Left ventricle myocardium inferior (tissue), 1 donor: Measurements from ENCODE around the gene C3orf62. TPM values are rescaled to one million over a fixed set of nuclear protein-coding genes. Genes with fewer than 3 reads are reported as not detected.

ENCODE experiments used
- DNase-seq: peaks from one replicate; pipeline ENCODE4 v3.0.0-alpha.2; 2020
- H3K27ac ChIP-seq: fragments of 200-600 bp; replicated peaks from 2 replicates; pipeline ENCODE4 v1.8.0; 2021
- H3K27me3 ChIP-seq: fragments of 200-600 bp; 2 replicates; pipeline ENCODE4 v1.8.0; 2021; ENCODE audit warnings: low read depth
- H3K36me3 ChIP-seq: fragments of 200-600 bp; 2 replicates; pipeline ENCODE4 v1.8.0; 2021
- H3K4me1 ChIP-seq: fragments of 200-600 bp; 2 replicates; pipeline ENCODE4 v1.8.0; 2021
- H3K4me3 ChIP-seq: fragments of 200-600 bp; 2 replicates; pipeline ENCODE4 v1.8.0; 2021; ENCODE audit warnings: mild to moderate bottlenecking, moderate library complexity
- H3K9me3 ChIP-seq: fragments of 200-600 bp; replicated peaks from 2 replicates; pipeline ENCODE4 v1.8.0; 2021
- intact Hi-C: fragments of 100-400 bp; cut with micrococcal nuclease; formaldehyde crosslinking; loops from one replicate; pipeline ENCODE4 v1.11.0; 2022
- total RNA-seq: library from RNA; stranded (reverse); fragmentation: NEBNext Ultra II Directional; extraction: Animal tissue kit (Norgen Biotek cat#: 25700); gene quantifications from one replicate; pipeline ENCODE4 v1.2.1, GENCODE V29; 2021
- TF ChIP-seq, protein P1 (sequence below): fragments of 200-600 bp; IDR thresholded peaks from 2 replicates; pipeline ENCODE4 v1.8.0; 2021; ENCODE audit warnings: antibody characterized with exemption, mild to moderate bottlenecking, borderline replicate concordance
- donor health status: DM: no; HTN: yes; CAD: no; lungs with severe emphysema.

Gene C3orf62
- total RNA-seq, 1 donor from 2014 or later, result 2.8 TPM

DNA sequence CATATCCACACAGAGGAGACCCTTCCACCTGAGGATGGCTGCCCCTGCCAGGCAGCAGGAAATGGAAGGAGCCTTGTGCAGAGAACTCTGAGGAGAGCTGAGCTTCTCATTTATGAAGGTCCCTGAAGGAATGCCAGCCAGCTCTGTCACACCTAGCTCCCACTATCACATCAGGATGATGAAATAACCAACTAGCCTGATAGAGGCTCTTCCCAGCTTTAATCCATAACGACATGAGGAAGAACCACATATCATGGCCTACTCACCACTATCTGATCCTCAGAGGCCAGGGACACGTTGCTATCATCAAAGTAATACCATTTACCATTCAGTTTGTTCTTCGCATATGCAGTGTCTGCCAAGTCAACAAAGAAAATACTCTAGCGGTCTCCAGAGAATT lies 1.5 kb upstream of the C3orf62 start:
- no peak for DNase-seq
- peaks cover 44% of the 10 kb centered on the region for H3K4me1 ChIP-seq
- no peak overlapping the region for H3K4me3 ChIP-seq
- TF ChIP-seq, protein P1, sequence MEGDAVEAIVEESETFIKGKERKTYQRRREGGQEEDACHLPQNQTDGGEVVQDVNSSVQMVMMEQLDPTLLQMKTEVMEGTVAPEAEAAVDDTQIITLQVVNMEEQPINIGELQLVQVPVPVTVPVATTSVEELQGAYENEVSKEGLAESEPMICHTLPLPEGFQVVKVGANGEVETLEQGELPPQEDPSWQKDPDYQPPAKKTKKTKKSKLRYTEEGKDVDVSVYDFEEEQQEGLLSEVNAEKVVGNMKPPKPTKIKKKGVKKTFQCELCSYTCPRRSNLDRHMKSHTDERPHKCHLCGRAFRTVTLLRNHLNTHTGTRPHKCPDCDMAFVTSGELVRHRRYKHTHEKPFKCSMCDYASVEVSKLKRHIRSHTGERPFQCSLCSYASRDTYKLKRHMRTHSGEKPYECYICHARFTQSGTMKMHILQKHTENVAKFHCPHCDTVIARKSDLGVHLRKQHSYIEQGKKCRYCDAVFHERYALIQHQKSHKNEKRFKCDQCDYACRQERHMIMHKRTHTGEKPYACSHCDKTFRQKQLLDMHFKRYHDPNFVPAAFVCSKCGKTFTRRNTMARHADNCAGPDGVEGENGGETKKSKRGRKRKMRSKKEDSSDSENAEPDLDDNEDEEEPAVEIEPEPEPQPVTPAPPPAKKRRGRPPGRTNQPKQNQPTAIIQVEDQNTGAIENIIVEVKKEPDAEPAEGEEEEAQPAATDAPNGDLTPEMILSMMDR, result no peak
- peak overlapping the region; percentile 99 for H3K27ac ChIP-seq
- H3K9me3 ChIP-seq, result no peaks in the 10 kb centered on the region
- H3K36me3 ChIP-seq, result peaks cover 38% of the 10 kb centered on the region
- intact Hi-C loops, result loop anchor here (10.0 kb wide), 1 partner anchor 104 kb away; the partner anchor contains the start of gene KLHDC8B
- H3K27me3 ChIP-seq, result no peaks in the 10 kb centered on the region

DNA sequence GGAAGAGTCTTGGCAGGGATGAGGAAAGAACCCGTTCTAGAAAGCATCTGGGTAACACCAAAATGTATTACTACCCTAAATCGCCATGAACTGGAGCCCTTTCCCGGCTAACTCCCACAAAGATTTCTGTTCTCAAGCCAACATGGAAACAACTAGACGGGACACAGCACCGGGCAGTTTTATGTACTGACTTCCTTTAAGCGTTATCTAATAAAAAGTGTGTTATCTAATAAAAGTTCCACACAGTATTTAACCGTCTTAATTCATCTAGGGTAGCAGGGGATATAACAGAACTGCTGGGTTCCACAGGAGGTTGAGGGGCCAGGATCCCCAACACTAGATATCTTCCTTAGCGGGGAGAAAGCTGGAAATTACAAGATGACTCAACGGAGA lies 347 bp upstream of the C3orf62 start:
- no peak for DNase-seq
- peaks cover 26% of the 10 kb centered on the region for H3K36me3 ChIP-seq
- peak overlapping the region; percentile 99 for H3K27ac ChIP-seq
- H3K4me3 ChIP-seq, result peak overlapping the region; percentile 70
- TF ChIP-seq, protein P1, result no peak
- H3K27me3 ChIP-seq, result no peaks in the 10 kb centered on the region
- peaks cover 44% of the 10 kb centered on the region for H3K4me1 ChIP-seq
- no peaks in the 10 kb centered on the region for H3K9me3 ChIP-seq
- intact Hi-C loops, result loop anchor here (10.0 kb wide), 1 partner anchor 103 kb away; the partner anchor contains the start of gene KLHDC8B

- intact Hi-C loops, result loop anchor here (10.0 kb wide), 1 partner anchor 99 kb away; the partner anchor contains the start of gene KLHDC8B
- Histone ChIP-seq H3K27me3 (no peaks in the 10 kb centered on the region), H3K27ac (no peak overlapping the region), H3K4me1 (peaks cover 33% of the 10 kb centered on the region), H3K4me3 (no peak overlapping the region), H3K9me3 (no peaks in the 10 kb centered on the region), H3K36me3 (peaks cover 5% of the 10 kb centered on the region)
- TF ChIP-seq, protein P1, result no peak
- no peak for DNase-seq
Observed at GRCh38 chr3:49273825-49274532, 3.1 kb downstream of the C3orf62 start.

DNA sequence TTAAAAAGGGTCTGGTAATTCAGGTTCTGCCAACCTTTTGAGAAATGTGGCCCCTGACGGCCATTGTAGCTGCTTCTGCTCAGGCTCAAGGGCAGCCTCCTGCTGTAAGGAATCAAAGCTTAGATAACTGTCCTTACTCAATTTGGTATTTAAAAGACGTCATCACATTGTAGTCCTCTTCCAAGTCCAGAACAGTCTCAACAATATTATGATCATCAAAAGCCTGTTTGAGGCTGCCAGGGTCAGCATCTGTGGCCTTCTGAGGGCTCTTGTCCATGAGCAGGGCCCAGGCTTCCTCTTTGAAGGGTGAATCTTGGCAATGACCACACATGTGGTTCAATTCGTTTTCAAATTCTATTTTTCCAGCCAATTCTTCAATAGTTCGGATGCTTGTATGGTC lies 6.0 kb downstream of the C3orf62 start:
- no peak overlapping the region for H3K27ac ChIP-seq
- H3K9me3 ChIP-seq, result no peaks in the 10 kb centered on the region
- H3K27me3 ChIP-seq, result no peaks in the 10 kb centered on the region
- TF ChIP-seq, protein P1, result no peak
- H3K4me1 ChIP-seq, result peaks cover 23% of the 10 kb centered on the region
- peaks cover 5% of the 10 kb centered on the region for H3K36me3 ChIP-seq
- H3K4me3 ChIP-seq, result no peak overlapping the region
- intact Hi-C loops, result loop anchor here (10.0 kb wide), 1 partner anchor 96 kb away; the partner anchor contains the start of gene KLHDC8B
- DNase-seq, result no peak

GRCh38 chr3:49270156-49270500 lies 6.9 kb downstream of the C3orf62 start:
- no peak for DNase-seq
- TF ChIP-seq, protein P1, result no peak
- H3K27ac ChIP-seq, result no peak overlapping the region
- no peaks in the 10 kb centered on the region for H3K9me3 ChIP-seq
- no peaks in the 10 kb centered on the region for H3K27me3 ChIP-seq
- peaks cover 23% of the 10 kb centered on the region for H3K4me1 ChIP-seq
- intact Hi-C loops, result loop anchor here (10.0 kb wide), 1 partner anchor 95 kb away; the partner anchor contains the start of gene KLHDC8B
- no peak overlapping the region for H3K4me3 ChIP-seq
- peaks cover 5% of the 10 kb centered on the region for H3K36me3 ChIP-seq
